ENCODE results near the gene SLC12A8. TPM values are rescaled to one million over a fixed set of nuclear protein-coding genes. Genes with fewer than 3 reads are reported as not detected.

SLC12A8 gene
- total RNA-seq, 1 donor from 2014 or later = 9.2 TPM

GRCh38 chr3:125132815-125133214, 79.7 kb downstream of the SLC12A8 start:
- peaks cover 3% of the 10 kb centered on the region for H3K36me3 Mint-ChIP-seq (ENCODE audit: insufficient read depth)
- H3K9me3 Mint-ChIP-seq (ENCODE audit: low read depth) = no peaks in the 10 kb centered on the region
- H3K27ac Mint-ChIP-seq = no peak overlapping the region
- H3K4me1 Mint-ChIP-seq (ENCODE audit: low read depth) = peaks cover 3% of the 10 kb centered on the region
- H3K4me3 Mint-ChIP-seq (ENCODE audit: low read depth) = no peak overlapping the region
- peaks cover 3% of the 10 kb centered on the region for H3K27me3 Mint-ChIP-seq
- no peak for TF ChIP-seq CTCF (IDR thresholded peaks at IDR 0.05; ENCODE audit: unreplicated experiment)
- no peak for DNase-seq (ENCODE audit: low spot score, unreplicated experiment)

- Mint-ChIP-seq H3K27me3 (no peaks in the 10 kb centered on the region), H3K27ac (peak overlapping the region; percentile 67), H3K36me3 (ENCODE audit: insufficient read depth) (peaks cover 3% of the 10 kb centered on the region), H3K4me1 (ENCODE audit: low read depth) (peaks cover 3% of the 10 kb centered on the region), H3K4me3 (ENCODE audit: low read depth) (no peak overlapping the region), H3K9me3 (ENCODE audit: low read depth) (no peaks in the 10 kb centered on the region)
- DNase-seq (ENCODE audit: low spot score, unreplicated experiment) = no peak
- TF ChIP-seq CTCF (IDR thresholded peaks at IDR 0.05; ENCODE audit: unreplicated experiment) = no peak
Observed at GRCh38 chr3:125129512-125129997, 83.0 kb downstream of the SLC12A8 start.

GRCh38 chr3:125128861-125129501, 83.6 kb downstream of the SLC12A8 start:
- no peaks in the 10 kb centered on the region for H3K9me3 Mint-ChIP-seq (ENCODE audit: low read depth)
- peaks cover 3% of the 10 kb centered on the region for H3K36me3 Mint-ChIP-seq (ENCODE audit: insufficient read depth)
- peaks cover 3% of the 10 kb centered on the region for H3K4me1 Mint-ChIP-seq (ENCODE audit: low read depth)
- no peak overlapping the region for H3K27ac Mint-ChIP-seq
- no peak for TF ChIP-seq CTCF (IDR thresholded peaks at IDR 0.05; ENCODE audit: unreplicated experiment)
- H3K4me3 Mint-ChIP-seq (ENCODE audit: low read depth) = no peak overlapping the region
- no peaks in the 10 kb centered on the region for H3K27me3 Mint-ChIP-seq
- no peak for DNase-seq (ENCODE audit: low spot score, unreplicated experiment)

- Mint-ChIP-seq H3K36me3 (ENCODE audit: insufficient read depth) (peaks cover 1% of the 10 kb centered on the region), H3K27me3 (peaks cover 6% of the 10 kb centered on the region), H3K9me3 (ENCODE audit: low read depth) (no peaks in the 10 kb centered on the region), H3K4me3 (ENCODE audit: low read depth) (no peak overlapping the region), H3K4me1 (ENCODE audit: low read depth) (peaks cover 3% of the 10 kb centered on the region), H3K27ac (no peak overlapping the region)
- no peak for TF ChIP-seq CTCF (IDR thresholded peaks at IDR 0.05; ENCODE audit: unreplicated experiment)
- DNase-seq (ENCODE audit: low spot score, unreplicated experiment) = no peak
Observed at GRCh38 chr3:125126323-125126722, 86.2 kb downstream of the SLC12A8 start.

GRCh38 chr3:125125821-125126245, 86.7 kb downstream of the SLC12A8 start:
- Mint-ChIP-seq H3K27ac (no peak overlapping the region), H3K4me1 (ENCODE audit: low read depth) (peaks cover 3% of the 10 kb centered on the region), H3K4me3 (ENCODE audit: low read depth) (no peak overlapping the region), H3K36me3 (ENCODE audit: insufficient read depth) (peaks cover 1% of the 10 kb centered on the region), H3K27me3 (peaks cover 11% of the 10 kb centered on the region), H3K9me3 (ENCODE audit: low read depth) (no peaks in the 10 kb centered on the region)
- no peak for TF ChIP-seq CTCF (IDR thresholded peaks at IDR 0.05; ENCODE audit: unreplicated experiment)
- DNase-seq (ENCODE audit: low spot score, unreplicated experiment) = no peak
